ENCODE measurements around the gene HDDC2. TPM values are rescaled to one million over a fixed set of nuclear protein-coding genes. Genes with fewer than 3 reads are reported as not detected.

The HDDC2 gene
- total RNA-seq, 1 experiment from 2014 or later: 95.6 TPM

DNA sequence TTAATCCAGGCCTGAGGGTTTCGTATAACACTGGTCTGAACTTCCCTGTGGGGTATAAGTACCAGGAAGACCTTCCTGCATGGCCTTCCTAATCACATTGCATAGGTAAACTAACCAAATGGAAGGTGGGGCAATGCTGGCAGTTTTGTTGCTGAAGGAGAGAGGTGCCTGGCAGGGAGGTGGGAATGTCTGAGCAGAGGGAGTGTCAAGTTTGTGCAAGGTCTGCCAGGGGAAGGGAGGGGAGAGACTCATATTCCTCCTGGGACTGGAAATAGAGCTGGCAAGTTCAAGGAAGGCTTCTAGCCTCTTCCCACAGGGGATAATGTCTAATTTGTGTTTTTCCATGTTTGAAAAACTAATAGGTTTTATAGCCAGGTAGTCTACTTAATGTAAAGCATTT lies 70.6 kb downstream of the HDDC2 start:
- DNase-seq (ENCODE audit: low read depth, low spot score) (no peak), ATAC-seq (no peak)
- ChIA-PET CTCF (no interaction called here), POLR2A (no interaction called here), RAD21 (ENCODE audit: low non-redundant PET in 1 of 2, low total read pairs in 2 of 2, uncharacterized antibody in 2 of 2, unreplicated experiment in 2 of 2) (no interaction called here)
- Histone ChIP-seq H3K4me2 (ENCODE audit: low read length) (no peak overlapping the region), H3K9ac (ENCODE audit: low read length) (no peak overlapping the region), H3K9me3 (ENCODE audit: control insufficient read depth in 1 of 2, insufficient read depth in 1 of 2, low read depth in 1 of 2, low read length in 2 of 2) (no peaks in the 10 kb centered on the region), H3K27ac (ENCODE audit: low read depth, low read length) (no peak overlapping the region), H3K79me2 (ENCODE audit: insufficient read depth, low read length) (no peaks in the 10 kb centered on the region), H2AFZ (ENCODE audit: low read depth, low read length, poor library complexity, severe bottlenecking) (no peak overlapping the region), H3K36me3 (ENCODE audit: control insufficient read depth in 1 of 2, insufficient read depth in 2 of 2, low read length in 2 of 2) (no peaks in the 10 kb centered on the region), H3K9me2 (ENCODE audit: insufficient read depth) (no peaks in the 10 kb centered on the region), H3K27me3 (ENCODE audit: insufficient read depth, low read length) (no peaks in the 10 kb centered on the region), H4K20me1 (ENCODE audit: insufficient read depth) (no peaks in the 10 kb centered on the region), H3K4me1 (ENCODE audit: control insufficient read depth in 1 of 2, insufficient read depth in 2 of 2, low read length in 2 of 2) (no peaks in the 10 kb centered on the region), H3K4me3 (replicated peaks in 1 of 2; ENCODE audit: low read depth in 1 of 2, low read length in 2 of 2) (no peak overlapping the region)
- intact Hi-C loops (cut with micrococcal nuclease): no loop called here
- no TSS peak for BruUV-seq (replicated peaks)
- TF ChIP-seq ELF1 (IDR thresholded peaks at IDR 0.05; ENCODE audit: borderline replicate concordance, low read depth): no peak
- TF ChIP-seq, protein P1, sequence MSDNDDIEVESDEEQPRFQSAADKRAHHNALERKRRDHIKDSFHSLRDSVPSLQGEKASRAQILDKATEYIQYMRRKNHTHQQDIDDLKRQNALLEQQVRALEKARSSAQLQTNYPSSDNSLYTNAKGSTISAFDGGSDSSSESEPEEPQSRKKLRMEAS (IDR thresholded peaks at IDR 0.05): no peak
- TF ChIP-seq RAD21 (IDR thresholded peaks at IDR 0.05; ENCODE audit: low read depth): no peak
- no peak for TF ChIP-seq CEBPB (IDR thresholded peaks at IDR 0.05; ENCODE audit: low read depth)
- TF ChIP-seq EZH2phosphoT487 (IDR thresholded peaks at IDR 0.05; ENCODE audit: borderline replicate concordance): no peak

GRCh38 chr6:125230674-125231073 lies 71.1 kb downstream of the HDDC2 start:
- no TSS peak for BruUV-seq (replicated peaks)
- no peak overlapping the region for H3K4me2 ChIP-seq (ENCODE audit: low read length)
- ChIA-PET CTCF (no interaction called here), RAD21 (ENCODE audit: low non-redundant PET in 1 of 2, low total read pairs in 2 of 2, uncharacterized antibody in 2 of 2, unreplicated experiment in 2 of 2) (no interaction called here), POLR2A (no interaction called here)
- H2AFZ ChIP-seq (ENCODE audit: low read depth, low read length, poor library complexity, severe bottlenecking): no peak overlapping the region
- H3K4me3 ChIP-seq (replicated peaks in 1 of 2; ENCODE audit: low read depth in 1 of 2, low read length in 2 of 2): no peak overlapping the region
- no peaks in the 10 kb centered on the region for H3K9me2 ChIP-seq (ENCODE audit: insufficient read depth)
- no peak overlapping the region for H3K27ac ChIP-seq (ENCODE audit: low read depth, low read length)
- intact Hi-C loops (cut with micrococcal nuclease): no loop called here
- H4K20me1 ChIP-seq (ENCODE audit: insufficient read depth): no peaks in the 10 kb centered on the region
- H3K9ac ChIP-seq (ENCODE audit: low read length): no peak overlapping the region
- no peaks in the 10 kb centered on the region for H3K79me2 ChIP-seq (ENCODE audit: insufficient read depth, low read length)
- DNase-seq (ENCODE audit: low read depth, low spot score): no peak
- no peak for ATAC-seq
- H3K27me3 ChIP-seq (ENCODE audit: insufficient read depth, low read length): no peaks in the 10 kb centered on the region
- H3K4me1 ChIP-seq (ENCODE audit: control insufficient read depth in 1 of 2, insufficient read depth in 2 of 2, low read length in 2 of 2): no peaks in the 10 kb centered on the region
- H3K9me3 ChIP-seq (ENCODE audit: control insufficient read depth in 1 of 2, insufficient read depth in 1 of 2, low read depth in 1 of 2, low read length in 2 of 2): no peaks in the 10 kb centered on the region
- TF ChIP-seq RAD21 (IDR thresholded peaks at IDR 0.05; ENCODE audit: low read depth): no peak
- TF ChIP-seq TCF7L2 (IDR thresholded peaks at IDR 0.05; ENCODE audit: borderline replicate concordance, extremely low read depth, insufficient read depth, insufficient read length): no peak
- no peak for TF ChIP-seq POLR2A (IDR thresholded peaks at IDR 0.05; ENCODE audit: borderline replicate concordance, extremely low read depth, insufficient read depth, insufficient read length)
- TF ChIP-seq ELF1 (IDR thresholded peaks at IDR 0.05; ENCODE audit: borderline replicate concordance, low read depth): no peak
- TF ChIP-seq REST (IDR thresholded peaks at IDR 0.05; ENCODE audit: low read depth): no peak
- no peak for TF ChIP-seq FOSL1 (IDR thresholded peaks at IDR 0.05; ENCODE audit: low read depth)
- no peak for TF ChIP-seq EZH2phosphoT487 (IDR thresholded peaks at IDR 0.05; ENCODE audit: borderline replicate concordance)
- TF ChIP-seq JUND (IDR thresholded peaks at IDR 0.05): no peak
- no peaks in the 10 kb centered on the region for H3K36me3 ChIP-seq (ENCODE audit: control insufficient read depth in 1 of 2, insufficient read depth in 2 of 2, low read length in 2 of 2)

Data from HCT116 (cell line).